ENCODE results near the gene HDAC2.
"Not testable (repeated sequence)": the region's sequence is repeated elsewhere in the genome, so short reads cannot be mapped to it uniquely, and the experiment has no call there.

HDAC2 gene

DNA sequence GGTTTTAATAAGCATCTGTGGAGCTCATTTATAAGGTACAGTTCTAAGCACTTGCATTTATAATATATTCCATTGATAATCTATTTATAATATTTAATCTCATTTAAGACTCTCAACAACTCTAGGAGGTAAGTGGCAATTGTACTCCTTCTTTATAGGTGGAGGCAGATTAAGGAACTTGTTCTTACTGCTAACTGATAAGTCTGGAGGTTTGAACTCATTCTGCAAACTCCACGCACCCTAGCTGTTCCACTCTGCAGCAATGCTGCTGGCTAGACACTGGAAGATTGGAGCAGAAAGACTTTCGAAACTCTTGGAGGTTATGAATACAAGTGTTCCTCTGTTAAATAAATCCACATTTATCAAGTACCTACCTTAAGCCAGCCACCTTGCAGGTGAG is 793 bp upstream of the HDAC2 start:
- DNase-seq (ENCODE audit: low read depth, low spot score) = no peak

GRCh38 chr6:113969888-113970804 is 802 bp downstream of the HDAC2 start:
- no peak for DNase-seq (ENCODE audit: low read depth, low spot score)

DNA sequence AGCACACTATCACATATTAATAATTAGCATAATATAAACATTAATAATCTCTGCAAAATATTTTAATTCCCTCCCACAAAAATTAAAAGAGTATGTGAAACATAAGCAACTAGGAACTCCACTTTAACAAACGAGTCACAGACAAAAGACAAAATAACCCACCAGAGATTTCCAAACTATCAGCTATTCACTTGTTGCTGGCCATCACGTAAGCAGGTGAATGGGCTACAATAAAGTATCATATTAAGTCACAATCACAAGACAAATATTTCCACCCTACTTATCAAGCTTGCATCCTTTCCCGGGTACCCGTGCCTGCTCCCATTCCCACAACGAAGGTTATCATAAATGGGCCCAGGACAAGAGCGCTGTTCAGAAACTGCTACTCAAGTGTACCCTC is 2.5 kb downstream of the HDAC2 start:
- DNase-seq (ENCODE audit: low read depth, low spot score) = no peak

DNA sequence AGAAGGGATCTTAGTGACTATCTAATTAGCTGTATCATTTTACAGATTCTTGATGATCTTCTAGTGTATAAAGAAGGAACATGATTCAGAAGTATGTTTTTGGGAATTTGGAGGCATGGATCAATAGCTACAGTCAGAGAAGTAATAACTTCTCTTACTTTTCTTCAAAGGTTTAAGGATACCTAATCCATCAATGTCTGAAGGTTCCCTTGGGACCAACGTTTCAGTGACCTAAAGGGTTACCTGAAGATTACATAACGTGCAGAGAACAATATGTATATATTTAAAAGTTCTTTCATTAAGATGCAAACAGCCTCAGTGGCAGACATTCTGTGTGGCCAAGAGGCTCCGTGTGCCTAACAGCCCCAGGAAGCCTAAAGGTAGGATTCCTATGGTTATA is 3.2 kb downstream of the HDAC2 start:
- no peak for DNase-seq (ENCODE audit: low read depth, low spot score)

GRCh38 chr6:113960795-113961194 is 10.2 kb downstream of the HDAC2 start:
- DNase-seq (ENCODE audit: low read depth, low spot score) = no peak

GRCh38 chr6:113959235-113959634 is 11.7 kb downstream of the HDAC2 start:
- no peak for DNase-seq (ENCODE audit: low read depth, low spot score)

- no peak for DNase-seq (ENCODE audit: low read depth, low spot score)
Observed at GRCh38 chr6:113954653-113955052, 16.3 kb downstream of the HDAC2 start.

- no peak for DNase-seq (ENCODE audit: low read depth, low spot score)
Observed at GRCh38 chr6:113953346-113953745, 17.6 kb downstream of the HDAC2 start.

GRCh38 chr6:113949499-113949898 is 21.4 kb downstream of the HDAC2 start:
- DNase-seq (ENCODE audit: low read depth, low spot score) = no peak

GRCh38 chr6:113944701-113945100 is 26.2 kb downstream of the HDAC2 start:
- no peak for DNase-seq (ENCODE audit: low read depth, low spot score)

- no peak for DNase-seq (ENCODE audit: low read depth, low spot score)
Observed at GRCh38 chr6:113939825-113940224, 31.1 kb downstream of the HDAC2 start.

GRCh38 chr6:113936093-113936934 is 34.6 kb downstream of the HDAC2 start:
- DNase-seq (ENCODE audit: low read depth, low spot score) = no peak

DNA sequence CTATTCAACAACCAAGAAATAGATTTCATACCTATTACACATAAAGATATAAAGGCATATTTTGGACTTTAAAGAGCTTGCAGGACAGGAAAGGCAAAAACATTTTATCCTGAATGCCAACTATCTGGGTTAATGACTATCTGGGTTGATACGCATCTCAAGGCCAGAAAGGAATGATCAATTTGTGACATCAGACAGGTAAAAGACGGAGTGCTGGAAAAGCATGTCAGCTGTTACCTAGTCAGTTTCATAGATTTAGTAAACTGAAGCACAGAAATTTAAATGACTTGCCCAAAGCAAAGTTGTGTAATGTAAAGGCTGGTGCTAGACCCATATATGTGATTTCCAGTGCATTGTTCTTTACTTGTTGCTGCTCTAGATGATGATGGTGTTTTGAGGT is 36.8 kb downstream of the HDAC2 start:
- no peak for DNase-seq (ENCODE audit: low read depth, low spot score)

GRCh38 chr6:113931907-113932306 is 39.0 kb downstream of the HDAC2 start:
- DNase-seq (ENCODE audit: low read depth, low spot score) = not testable (repeated sequence)

- DNase-seq (ENCODE audit: low read depth, low spot score) = no peak
Observed at GRCh38 chr6:113930183-113930582, 40.8 kb downstream of the HDAC2 start.

GRCh38 chr6:113927001-113927400 is 43.9 kb downstream of the HDAC2 start:
- no peak for DNase-seq (ENCODE audit: low read depth, low spot score)

GRCh38 chr6:113925378-113925777 is 45.6 kb downstream of the HDAC2 start:
- DNase-seq (ENCODE audit: low read depth, low spot score) = no peak

GRCh38 chr6:113924312-113924723 is 46.6 kb downstream of the HDAC2 start:
- no peak for DNase-seq (ENCODE audit: low read depth, low spot score)

GRCh38 chr6:113923526-113923925 is 47.4 kb downstream of the HDAC2 start:
- DNase-seq (ENCODE audit: low read depth, low spot score) = no peak

GRCh38 chr6:113921299-113921904 is 49.5 kb downstream of the HDAC2 start:
- no peak for DNase-seq (ENCODE audit: low read depth, low spot score)

GRCh38 chr6:113920663-113921267 is 50.2 kb downstream of the HDAC2 start:
- DNase-seq (ENCODE audit: low read depth, low spot score) = no peak

DNA sequence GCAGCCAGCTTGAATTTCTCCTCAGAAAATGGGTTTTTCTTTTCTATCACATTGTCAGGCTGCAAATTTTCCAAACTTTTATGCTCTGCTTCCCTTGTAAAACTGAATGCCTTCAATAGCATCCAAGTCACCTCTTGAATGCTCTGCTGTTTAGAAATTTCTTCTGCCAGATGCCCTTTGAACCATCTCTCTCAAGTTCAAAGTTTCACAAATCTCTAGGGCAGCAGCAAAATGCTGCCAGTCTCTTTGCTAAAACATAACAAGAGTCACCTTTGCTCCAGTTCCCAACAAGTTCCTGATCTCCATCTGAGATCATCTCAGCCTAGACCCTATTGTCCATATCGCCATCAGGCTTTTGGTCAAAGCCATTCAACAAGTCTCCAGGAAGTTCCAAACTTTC is 60.7 kb downstream of the HDAC2 start:
- not testable (repeated sequence) for DNase-seq (ENCODE audit: low read depth, low spot score)

All from activated CD4-positive, CD25-positive, alpha-beta regulatory T cell treated with anti-CD3 and anti-CD28 coated beads, Interleukin-2, amount 50 U/mL, for 16 hours (primary cell).